HFFc6 (cell line): ENCODE results near the gene SPHK2. TPM values are rescaled to one million over a fixed set of nuclear protein-coding genes. Genes with fewer than 3 reads are reported as not detected.

ENCODE experiments used
- DNase-seq: peaks from one replicate; pipeline ENCODE4 v3.0.0-alpha.2; 2018
- H3K27ac Mint-ChIP-seq: 2 replicates; pipeline ENCODE4 v1.8.0; 2020; ENCODE audit warnings: mild to moderate bottlenecking, mixed read lengths
- H3K27me3 Mint-ChIP-seq: 2 replicates; pipeline ENCODE4 v1.8.0; 2021; ENCODE audit warnings: mild to moderate bottlenecking, moderate library complexity, mixed read lengths; ENCODE audit not compliant: insufficient read depth
- H3K36me3 Mint-ChIP-seq: 2 replicates; pipeline ENCODE4 v1.8.0; 2021; ENCODE audit warnings: low read depth, mixed read lengths
- H3K4me1 Mint-ChIP-seq: 2 replicates; pipeline ENCODE4 v1.8.0; 2020; ENCODE audit warnings: low read depth, mixed read lengths
- H3K4me3 Mint-ChIP-seq: 2 replicates; pipeline ENCODE4 v1.8.0; 2020; ENCODE audit warnings: mild to moderate bottlenecking, moderate library complexity, mixed read lengths
- H3K9me3 Mint-ChIP-seq: 2 replicates; pipeline ENCODE4 v1.8.0; 2020; ENCODE audit warnings: mild to moderate bottlenecking, mixed read lengths
- total RNA-seq, 6 experiments: library from RNA; stranded (reverse); fragmentation: NEBNext Ultra II Directional; extraction: Animal tissue kit (Norgen Biotek cat#: 25700); gene quantifications; 2 replicates in 1 of 6; 3 replicates in 5 of 6; pipeline ENCODE4 v1.2.3, GENCODE V29; 2021
- TF ChIP-seq, protein P1 (sequence below): fragments of 200-600 bp; sonication (generic); IDR thresholded peaks from 2 replicates; pipeline ENCODE4 v1.5.0; 2021; ENCODE audit warnings: antibody characterized with exemption, mild to moderate bottlenecking

The SPHK2 gene
- total RNA-seq, 6 experiments from 2014 or later = 20.1 to 34.0 (median 23.4) TPM

DNA sequence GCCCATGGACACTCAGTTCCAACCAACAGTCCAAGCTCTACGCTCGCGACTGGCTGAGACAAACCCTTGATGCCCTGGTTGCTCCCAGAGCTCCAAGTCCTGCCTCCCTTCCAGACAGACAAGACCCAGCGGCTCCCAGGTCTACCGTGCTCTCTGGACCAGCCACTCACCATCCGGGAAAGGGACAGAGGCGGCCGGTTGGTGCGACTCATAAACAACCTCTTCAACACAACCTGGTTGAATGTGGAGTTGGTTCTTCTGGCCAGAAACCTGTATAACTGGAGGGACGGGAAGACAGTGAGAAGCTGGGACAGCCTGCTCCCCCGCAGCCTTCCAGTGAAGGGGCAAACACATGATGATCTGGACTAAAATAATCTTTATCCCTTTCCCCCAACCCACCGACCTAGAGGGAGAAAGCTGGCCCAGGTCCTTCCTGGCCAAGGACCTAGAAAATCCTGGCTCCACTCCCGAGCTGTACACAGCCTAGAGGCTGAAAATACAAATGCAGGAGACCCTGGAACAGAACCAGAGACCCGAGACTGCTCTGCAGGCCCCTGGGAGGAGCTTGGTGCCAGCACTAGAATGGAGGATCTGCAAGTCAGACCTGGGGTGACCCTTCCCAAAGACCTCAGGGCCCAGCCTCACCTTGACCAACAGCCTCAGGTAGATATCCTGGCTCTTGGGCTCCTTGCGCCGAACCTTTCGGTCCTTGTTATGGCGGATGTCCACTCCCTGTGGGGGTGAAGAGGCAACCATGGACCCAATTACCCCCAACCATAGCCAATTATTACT, 2.0 kb upstream of the SPHK2 start:
- H3K36me3 Mint-ChIP-seq = peaks cover 43% of the 10 kb centered on the region
- no peaks in the 10 kb centered on the region for H3K9me3 Mint-ChIP-seq
- TF ChIP-seq, protein P1, sequence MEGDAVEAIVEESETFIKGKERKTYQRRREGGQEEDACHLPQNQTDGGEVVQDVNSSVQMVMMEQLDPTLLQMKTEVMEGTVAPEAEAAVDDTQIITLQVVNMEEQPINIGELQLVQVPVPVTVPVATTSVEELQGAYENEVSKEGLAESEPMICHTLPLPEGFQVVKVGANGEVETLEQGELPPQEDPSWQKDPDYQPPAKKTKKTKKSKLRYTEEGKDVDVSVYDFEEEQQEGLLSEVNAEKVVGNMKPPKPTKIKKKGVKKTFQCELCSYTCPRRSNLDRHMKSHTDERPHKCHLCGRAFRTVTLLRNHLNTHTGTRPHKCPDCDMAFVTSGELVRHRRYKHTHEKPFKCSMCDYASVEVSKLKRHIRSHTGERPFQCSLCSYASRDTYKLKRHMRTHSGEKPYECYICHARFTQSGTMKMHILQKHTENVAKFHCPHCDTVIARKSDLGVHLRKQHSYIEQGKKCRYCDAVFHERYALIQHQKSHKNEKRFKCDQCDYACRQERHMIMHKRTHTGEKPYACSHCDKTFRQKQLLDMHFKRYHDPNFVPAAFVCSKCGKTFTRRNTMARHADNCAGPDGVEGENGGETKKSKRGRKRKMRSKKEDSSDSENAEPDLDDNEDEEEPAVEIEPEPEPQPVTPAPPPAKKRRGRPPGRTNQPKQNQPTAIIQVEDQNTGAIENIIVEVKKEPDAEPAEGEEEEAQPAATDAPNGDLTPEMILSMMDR = no peak
- peaks cover 31% of the 10 kb centered on the region for H3K4me1 Mint-ChIP-seq
- H3K27me3 Mint-ChIP-seq = peaks cover 20% of the 10 kb centered on the region
- peak overlapping the region; percentile 94 for H3K4me3 Mint-ChIP-seq
- no peak for DNase-seq
- peak overlapping the region; percentile 99 for H3K27ac Mint-ChIP-seq

DNA sequence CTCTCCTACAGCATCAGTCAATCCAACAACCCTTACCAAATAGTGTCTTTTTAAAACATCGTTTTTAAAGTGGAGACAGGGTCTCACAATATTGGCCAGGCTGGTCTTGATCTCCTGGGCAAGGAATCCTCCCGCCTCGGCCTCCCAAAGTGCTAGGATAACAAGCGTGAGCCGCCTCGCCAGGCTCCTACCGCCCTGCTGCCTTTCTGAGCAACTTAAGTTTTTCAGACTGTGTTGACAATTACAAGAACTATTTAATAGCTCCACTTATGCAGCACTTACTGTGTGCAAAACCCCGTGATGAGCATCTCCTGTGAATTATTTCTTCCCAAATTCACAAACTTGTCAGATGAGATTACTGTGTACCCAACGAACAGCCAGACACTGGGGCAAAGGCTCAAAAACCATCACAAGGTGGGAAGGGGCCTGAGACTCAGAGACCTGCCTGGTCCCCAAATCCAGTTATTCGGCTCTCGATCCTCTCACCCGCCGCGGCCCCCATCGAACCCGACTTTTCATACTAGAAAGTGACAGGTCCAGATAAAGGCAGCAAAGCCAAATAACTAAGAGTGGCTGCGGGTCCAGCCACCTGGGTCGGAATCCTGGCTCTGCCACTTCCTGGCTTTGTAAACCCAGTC, 909 bp upstream of the SPHK2 start:
- TF ChIP-seq, protein P1 = no peak
- H3K36me3 Mint-ChIP-seq = peaks cover 48% of the 10 kb centered on the region
- peaks cover 38% of the 10 kb centered on the region for H3K4me1 Mint-ChIP-seq
- peak overlapping the region; percentile 99 for H3K27ac Mint-ChIP-seq
- H3K4me3 Mint-ChIP-seq = peak overlapping the region; percentile 94
- peaks cover 20% of the 10 kb centered on the region for H3K27me3 Mint-ChIP-seq
- no peaks in the 10 kb centered on the region for H3K9me3 Mint-ChIP-seq
- DNase-seq = no peak

- Mint-ChIP-seq H3K27ac (peak overlapping the region; percentile 99), H3K4me1 (peaks cover 48% of the 10 kb centered on the region), H3K4me3 (peak overlapping the region; percentile 94), H3K27me3 (peaks cover 9% of the 10 kb centered on the region), H3K9me3 (no peaks in the 10 kb centered on the region), H3K36me3 (peaks cover 55% of the 10 kb centered on the region)
- TF ChIP-seq, protein P1 = peak; percentile 48
- DNase-seq = peak; percentile 53
Observed at GRCh38 chr19:48619692-48620585, 633 bp downstream of the SPHK2 start.

DNA sequence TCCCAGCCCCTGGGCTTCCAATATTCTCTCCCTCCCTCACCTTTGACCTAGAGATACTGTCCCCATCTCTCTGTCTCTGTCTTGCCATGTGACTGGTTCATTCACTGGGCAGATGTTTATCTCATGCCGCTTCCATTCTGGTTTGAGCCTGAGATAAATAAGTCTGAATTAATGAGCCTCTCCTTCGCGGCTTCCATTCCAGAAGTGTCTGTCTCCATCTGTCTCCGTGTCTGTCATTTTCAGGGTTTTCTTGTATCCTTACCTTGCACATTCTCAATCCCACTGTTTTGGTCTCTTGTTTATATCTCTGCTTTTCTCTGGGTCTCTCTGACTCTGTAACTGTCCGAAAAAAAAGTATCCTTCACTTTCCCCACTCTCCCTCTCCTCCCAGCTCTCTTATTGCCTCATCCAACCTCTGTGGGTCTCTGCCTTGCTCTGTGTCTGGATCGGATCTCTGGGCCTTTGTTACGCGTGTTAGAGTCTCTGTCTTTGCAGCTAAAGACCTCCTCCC, 4.3 kb downstream of the SPHK2 start:
- H3K36me3 Mint-ChIP-seq = peaks cover 26% of the 10 kb centered on the region
- H3K4me3 Mint-ChIP-seq = peak overlapping the region; percentile 89
- TF ChIP-seq, protein P1 = no peak
- no peak for DNase-seq
- peaks cover 38% of the 10 kb centered on the region for H3K4me1 Mint-ChIP-seq
- peaks cover 4% of the 10 kb centered on the region for H3K27me3 Mint-ChIP-seq
- H3K9me3 Mint-ChIP-seq = no peaks in the 10 kb centered on the region
- H3K27ac Mint-ChIP-seq = peak overlapping the region; percentile 94

DNA sequence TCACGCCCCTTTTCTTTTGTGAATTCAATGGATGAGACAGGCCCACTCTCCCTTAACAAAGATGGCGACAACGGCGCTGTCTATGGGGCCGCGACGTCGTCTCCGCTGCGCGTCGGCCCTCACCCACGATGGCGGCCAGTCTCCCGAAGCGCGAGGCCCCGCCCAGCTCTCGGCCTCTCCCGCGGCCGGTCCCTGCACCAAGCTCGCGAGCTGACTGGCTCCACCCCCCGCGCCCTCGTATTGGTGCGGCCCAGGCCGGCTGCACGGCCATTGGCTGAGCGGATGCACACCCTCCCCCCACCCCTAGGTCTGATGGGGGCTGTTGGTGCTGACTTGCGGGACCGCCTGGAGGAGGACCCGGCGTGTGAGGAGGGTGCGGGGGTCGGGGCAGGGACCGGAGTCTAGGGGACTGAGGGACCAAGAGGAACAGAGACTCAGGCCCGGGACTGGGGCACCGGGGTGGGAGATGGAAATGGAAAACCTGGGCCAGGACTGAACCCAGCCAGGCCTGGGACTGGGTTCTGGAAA, 4.8 kb downstream of the SPHK2 start:
- peak overlapping the region; percentile 89 for H3K4me3 Mint-ChIP-seq
- H3K27me3 Mint-ChIP-seq = no peaks in the 10 kb centered on the region; the same call in 1 of the 2 replicates
- peaks cover 38% of the 10 kb centered on the region for H3K4me1 Mint-ChIP-seq
- H3K27ac Mint-ChIP-seq = peak overlapping the region; percentile 94
- H3K9me3 Mint-ChIP-seq = no peaks in the 10 kb centered on the region
- DNase-seq = peak; percentile 96
- peaks cover 24% of the 10 kb centered on the region for H3K36me3 Mint-ChIP-seq
- TF ChIP-seq, protein P1 = no peak
